Mononuclear cell (primary cell): ENCODE data around the gene PKIB. TPM values are rescaled to one million over a fixed set of nuclear protein-coding genes. Genes with fewer than 3 reads are reported as not detected.

ENCODE experiments used
- H3K27me3 ChIP-seq: 2 replicates; pipeline ENCODE4 v1.6.0; 2011; ENCODE audit warnings: low read length, control low read depth; ENCODE audit not compliant: insufficient read depth
- H3K4me1 ChIP-seq: 2 replicates; pipeline ENCODE4 v1.5.1; 2011; ENCODE audit warnings: mild to moderate bottlenecking, low read length, control low read depth; ENCODE audit not compliant: insufficient read depth
- H3K4me3 ChIP-seq: 2 replicates; pipeline ENCODE4 v1.5.1; 2011; ENCODE audit warnings: mild to moderate bottlenecking, low read length, moderate library complexity
- H3K9me3 ChIP-seq: 2 replicates; pipeline ENCODE4 v1.5.1; 2011; ENCODE audit warnings: low read depth, mild to moderate bottlenecking, control low read depth, low read length
- total RNA-seq: library from RNA; depleted of rRNA; stranded (reverse); fragments of >200 nt; gene quantifications from one replicate; pipeline ENCODE4 v1.2.3, GENCODE V29; 2012

The PKIB gene
- total RNA-seq, 1 donor = 2.1 TPM

- no peak overlapping the region for H3K4me3 ChIP-seq
- H3K27me3 ChIP-seq = no peaks in the 10 kb centered on the region
- peaks cover 48% of the 10 kb centered on the region for H3K4me1 ChIP-seq
- no peaks in the 10 kb centered on the region for H3K9me3 ChIP-seq
These were observed 139.3 kb downstream of the PKIB start for GRCh38 chr6:122749451-122750050.

- no peaks in the 10 kb centered on the region for H3K9me3 ChIP-seq
- H3K4me1 ChIP-seq = peaks cover 51% of the 10 kb centered on the region
- H3K4me3 ChIP-seq = no peak overlapping the region
These were observed 141.1 kb downstream of the PKIB start for GRCh38 chr6:122751326-122751725.

DNA sequence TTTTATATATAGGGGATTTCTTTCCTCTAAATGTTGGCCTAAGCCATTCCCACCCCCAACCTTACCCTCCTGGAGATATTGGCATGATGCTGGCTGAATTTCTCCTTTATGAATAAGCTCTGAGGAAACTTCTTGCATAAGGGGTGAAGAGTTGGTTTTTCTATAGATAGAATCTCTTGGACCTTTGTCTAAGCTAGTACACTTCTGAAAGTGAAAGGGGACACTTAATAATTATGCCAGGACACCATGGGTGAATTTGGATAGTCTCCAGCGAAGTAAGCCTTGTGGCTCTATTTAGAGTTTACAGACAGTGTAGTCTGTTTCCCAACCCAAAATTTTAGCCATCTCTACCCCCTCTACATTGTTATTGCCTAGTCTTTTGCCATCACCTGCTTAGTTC lies 142.3 kb downstream of the PKIB start:
- H3K4me3 ChIP-seq = no peak overlapping the region
- no peaks in the 10 kb centered on the region for H3K27me3 ChIP-seq
- H3K9me3 ChIP-seq = no peaks in the 10 kb centered on the region
- peaks cover 44% of the 10 kb centered on the region for H3K4me1 ChIP-seq

More at GRCh38 chr6:122751326-122751725, 141.1 kb downstream of the PKIB start:
- H3K27me3 ChIP-seq = no peaks in the 10 kb centered on the region

GRCh38 chr6:122753000-122753687 lies 142.9 kb downstream of the PKIB start:
- Histone ChIP-seq H3K4me3 (no peak overlapping the region), H3K9me3 (no peaks in the 10 kb centered on the region), H3K4me1 (peaks cover 39% of the 10 kb centered on the region), H3K27me3 (no peaks in the 10 kb centered on the region)

DNA sequence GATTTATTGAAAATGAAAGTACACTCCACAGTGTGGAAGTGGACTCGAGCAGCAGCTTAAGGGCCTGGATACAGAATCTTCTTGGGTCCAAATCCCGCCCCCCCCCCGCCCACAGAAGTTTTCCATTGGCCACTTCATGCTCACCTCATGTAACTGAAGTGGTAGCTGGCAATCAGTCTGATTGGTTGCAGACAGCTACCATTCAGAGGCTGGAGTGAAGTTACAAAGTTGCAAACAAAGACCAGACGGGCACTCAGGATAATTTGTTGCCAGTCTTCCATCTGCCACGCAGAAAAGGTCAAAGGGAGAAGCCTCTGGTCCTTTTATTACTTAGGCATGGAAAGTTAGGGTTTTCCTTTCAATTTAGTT lies 143.5 kb downstream of the PKIB start:
- Histone ChIP-seq H3K4me3 (no peak overlapping the region), H3K4me1 (peaks cover 39% of the 10 kb centered on the region), H3K9me3 (no peaks in the 10 kb centered on the region), H3K27me3 (no peaks in the 10 kb centered on the region)

GRCh38 chr6:122754191-122754731 lies 144.1 kb downstream of the PKIB start:
- Histone ChIP-seq H3K27me3 (no peaks in the 10 kb centered on the region), H3K9me3 (no peaks in the 10 kb centered on the region), H3K4me1 (peaks cover 43% of the 10 kb centered on the region), H3K4me3 (no peak overlapping the region)

DNA sequence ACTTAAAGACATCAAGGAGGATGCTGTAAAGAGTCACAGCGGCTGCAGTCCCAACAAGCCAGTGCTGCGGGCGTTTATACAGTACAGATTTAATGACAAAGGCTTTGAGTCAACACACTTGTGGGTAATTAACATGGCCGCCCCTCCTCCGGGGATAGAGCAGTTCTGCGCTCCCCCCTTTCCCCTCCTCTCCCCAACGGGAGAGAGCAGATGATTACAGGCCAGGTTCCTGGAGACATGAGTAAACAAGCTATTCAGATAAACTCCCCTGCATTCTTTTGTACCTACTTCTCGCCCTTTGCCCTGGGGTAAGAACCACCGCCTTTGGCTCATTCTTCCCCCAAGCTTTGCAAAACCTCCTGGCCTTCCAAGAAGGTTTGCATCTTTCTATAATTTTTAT lies 145.7 kb downstream of the PKIB start:
- H3K9me3 ChIP-seq = no peaks in the 10 kb centered on the region
- peaks cover 43% of the 10 kb centered on the region for H3K4me1 ChIP-seq
- H3K4me3 ChIP-seq = no peak overlapping the region
- no peaks in the 10 kb centered on the region for H3K27me3 ChIP-seq

GRCh38 chr6:122758927-122759334 lies 148.7 kb downstream of the PKIB start:
- no peaks in the 10 kb centered on the region for H3K9me3 ChIP-seq
- H3K27me3 ChIP-seq = no peaks in the 10 kb centered on the region
- H3K4me1 ChIP-seq = peaks cover 16% of the 10 kb centered on the region
- no peak overlapping the region for H3K4me3 ChIP-seq

GRCh38 chr6:122760330-122760729 lies 150.1 kb downstream of the PKIB start:
- H3K9me3 ChIP-seq = no peaks in the 10 kb centered on the region
- H3K4me1 ChIP-seq = peaks cover 7% of the 10 kb centered on the region
- no peaks in the 10 kb centered on the region for H3K27me3 ChIP-seq
- H3K4me3 ChIP-seq = no peak overlapping the region

- Histone ChIP-seq H3K27me3 (no peaks in the 10 kb centered on the region), H3K4me3 (no peak overlapping the region), H3K9me3 (no peaks in the 10 kb centered on the region), H3K4me1 (peaks cover 10% of the 10 kb centered on the region)
These were observed 156.1 kb downstream of the PKIB start for GRCh38 chr6:122766256-122766655.

GRCh38 chr6:122770835-122771601 lies 160.8 kb downstream of the PKIB start:
- Histone ChIP-seq H3K27me3 (no peaks in the 10 kb centered on the region), H3K4me3 (no peak overlapping the region), H3K4me1 (peaks cover 21% of the 10 kb centered on the region), H3K9me3 (no peaks in the 10 kb centered on the region)

DNA sequence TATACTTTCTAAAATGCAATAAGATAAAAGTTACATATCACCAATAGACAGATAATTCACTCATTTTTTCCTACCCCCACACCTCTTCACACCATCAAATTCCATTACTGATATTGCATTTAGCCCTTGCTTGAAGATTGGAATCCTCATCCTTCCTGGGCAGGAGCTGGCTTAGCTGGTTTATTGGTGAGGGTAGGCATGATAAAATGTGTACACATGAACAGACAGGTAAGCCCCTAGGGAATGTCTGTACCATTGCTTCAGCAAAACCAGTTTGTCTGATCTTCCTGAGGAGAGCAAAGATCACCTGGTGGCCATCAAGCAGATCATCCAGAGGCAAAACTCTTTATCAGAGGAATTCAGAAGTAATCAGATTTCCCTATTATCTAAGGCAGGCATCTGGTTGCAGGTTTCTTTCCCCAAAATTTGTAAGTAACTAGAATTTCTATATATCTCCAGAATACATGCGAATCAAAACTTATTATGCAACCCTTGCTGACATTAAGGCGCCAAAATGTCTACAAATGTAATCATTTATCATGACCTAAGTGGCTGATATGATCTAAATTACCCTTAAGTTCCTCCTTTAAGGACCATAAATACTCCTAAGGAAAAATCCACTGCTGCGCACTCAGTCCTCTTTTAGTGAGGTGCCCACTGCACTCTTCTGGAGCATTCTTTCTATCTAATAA lies 162.7 kb downstream of the PKIB start:
- Histone ChIP-seq H3K4me3 (no peak overlapping the region), H3K9me3 (no peaks in the 10 kb centered on the region), H3K4me1 (peaks cover 21% of the 10 kb centered on the region), H3K27me3 (no peaks in the 10 kb centered on the region)
